HG03565 (cell line): Measurements from ENCODE around the gene PLCG1.

Experiments
- ATAC-seq: cut with Tn5 transposase; IDR thresholded peaks from one replicate; pipeline ENCODE4 v1.9.1; 2021; ENCODE audit warnings: mild to moderate bottlenecking, moderate library complexity; ENCODE audit not compliant: unreplicated experiment

Gene PLCG1

DNA sequence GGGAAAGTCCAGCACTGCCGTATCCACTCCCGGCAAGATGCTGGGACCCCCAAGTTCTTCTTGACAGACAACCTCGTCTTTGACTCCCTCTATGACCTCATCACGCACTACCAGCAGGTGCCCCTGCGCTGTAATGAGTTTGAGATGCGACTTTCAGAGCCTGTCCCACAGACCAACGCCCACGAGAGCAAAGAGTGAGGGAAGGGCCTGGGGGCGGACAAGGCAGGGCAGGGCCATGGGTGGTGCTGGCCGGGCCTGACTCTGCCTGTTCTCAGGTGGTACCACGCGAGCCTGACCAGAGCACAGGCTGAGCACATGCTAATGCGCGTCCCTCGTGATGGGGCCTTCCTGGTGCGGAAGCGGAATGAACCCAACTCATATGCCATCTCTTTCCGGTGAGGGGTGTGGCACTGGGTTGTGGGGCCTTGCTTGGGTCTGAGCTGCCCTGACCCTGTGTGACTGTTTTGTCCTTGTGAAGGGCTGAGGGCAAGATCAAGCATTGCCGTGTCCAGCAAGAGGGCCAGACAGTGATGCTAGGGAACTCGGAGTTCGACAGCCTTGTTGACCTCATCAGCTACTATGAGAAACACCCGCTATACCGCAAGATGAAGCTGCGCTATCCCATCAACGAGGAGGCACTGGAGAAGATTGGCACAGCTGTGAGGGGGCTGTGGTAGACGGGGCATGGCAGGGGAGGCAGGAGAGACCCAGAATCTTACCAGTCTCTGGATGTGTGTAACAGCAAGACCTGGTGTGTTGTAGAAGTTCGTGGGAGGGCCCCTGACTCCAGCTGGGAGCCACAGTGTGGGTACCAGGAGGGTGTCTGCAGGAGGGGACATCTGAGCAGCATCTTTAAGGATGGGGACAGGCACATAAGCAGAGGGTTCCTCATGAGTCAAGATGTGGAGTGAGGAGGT lies 29.1 kb downstream of the PLCG1 start:
- ATAC-seq = no peak

DNA sequence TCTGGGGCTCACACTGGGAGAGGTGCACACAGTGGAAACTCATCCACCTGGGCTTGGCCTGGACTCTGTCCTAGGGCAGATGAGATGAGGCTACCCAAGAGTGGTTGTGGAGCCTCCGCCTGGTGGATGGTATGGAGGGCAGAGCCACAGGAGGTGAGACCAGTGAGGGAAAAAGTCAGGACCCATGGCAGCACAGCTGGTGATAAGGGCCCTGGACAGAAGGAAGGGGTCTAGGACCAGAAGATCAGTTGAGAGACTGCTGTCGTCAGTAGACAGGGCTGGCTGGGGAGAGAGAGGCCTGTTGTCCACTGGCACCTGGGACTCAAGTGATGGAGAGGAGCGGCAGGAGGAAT lies 29.8 kb downstream of the PLCG1 start:
- no peak for ATAC-seq

DNA sequence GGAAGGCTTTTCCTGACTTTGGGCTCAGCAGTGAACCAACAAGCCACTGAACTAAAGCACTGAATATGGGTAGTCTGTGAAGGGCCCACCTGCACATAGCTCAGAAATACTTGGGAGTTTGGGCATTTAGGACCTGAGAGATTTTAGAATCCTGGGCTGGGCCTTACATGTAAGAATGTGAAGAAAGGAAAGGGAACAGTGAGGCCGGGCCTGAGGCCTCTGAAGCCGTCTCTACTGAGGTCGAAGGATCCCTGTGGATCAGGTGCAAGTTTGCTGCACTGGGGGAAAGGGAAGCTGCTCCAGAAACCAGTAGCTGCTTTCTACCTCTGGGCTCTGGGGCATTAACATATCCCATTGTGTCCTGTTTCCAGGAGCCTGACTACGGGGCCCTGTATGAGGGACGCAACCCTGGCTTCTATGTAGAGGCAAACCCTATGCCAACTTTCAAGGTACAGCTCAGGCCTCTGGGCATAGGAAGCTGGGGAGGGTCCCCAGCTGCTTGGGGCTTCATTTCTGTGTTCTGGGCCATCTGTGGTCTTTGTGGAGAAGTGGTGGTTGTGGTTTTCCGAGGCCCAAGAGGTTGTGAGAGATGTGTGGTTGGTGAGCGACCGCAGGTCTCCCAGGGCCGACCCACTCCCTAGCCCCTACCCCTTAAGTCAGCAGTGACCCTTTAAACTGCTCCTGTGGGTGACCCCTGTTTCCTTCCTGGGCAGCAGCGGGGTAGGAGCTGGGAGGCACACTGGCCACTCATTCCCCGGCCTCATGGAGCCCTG lies 30.3 kb downstream of the PLCG1 start:
- ATAC-seq = no peak

DNA sequence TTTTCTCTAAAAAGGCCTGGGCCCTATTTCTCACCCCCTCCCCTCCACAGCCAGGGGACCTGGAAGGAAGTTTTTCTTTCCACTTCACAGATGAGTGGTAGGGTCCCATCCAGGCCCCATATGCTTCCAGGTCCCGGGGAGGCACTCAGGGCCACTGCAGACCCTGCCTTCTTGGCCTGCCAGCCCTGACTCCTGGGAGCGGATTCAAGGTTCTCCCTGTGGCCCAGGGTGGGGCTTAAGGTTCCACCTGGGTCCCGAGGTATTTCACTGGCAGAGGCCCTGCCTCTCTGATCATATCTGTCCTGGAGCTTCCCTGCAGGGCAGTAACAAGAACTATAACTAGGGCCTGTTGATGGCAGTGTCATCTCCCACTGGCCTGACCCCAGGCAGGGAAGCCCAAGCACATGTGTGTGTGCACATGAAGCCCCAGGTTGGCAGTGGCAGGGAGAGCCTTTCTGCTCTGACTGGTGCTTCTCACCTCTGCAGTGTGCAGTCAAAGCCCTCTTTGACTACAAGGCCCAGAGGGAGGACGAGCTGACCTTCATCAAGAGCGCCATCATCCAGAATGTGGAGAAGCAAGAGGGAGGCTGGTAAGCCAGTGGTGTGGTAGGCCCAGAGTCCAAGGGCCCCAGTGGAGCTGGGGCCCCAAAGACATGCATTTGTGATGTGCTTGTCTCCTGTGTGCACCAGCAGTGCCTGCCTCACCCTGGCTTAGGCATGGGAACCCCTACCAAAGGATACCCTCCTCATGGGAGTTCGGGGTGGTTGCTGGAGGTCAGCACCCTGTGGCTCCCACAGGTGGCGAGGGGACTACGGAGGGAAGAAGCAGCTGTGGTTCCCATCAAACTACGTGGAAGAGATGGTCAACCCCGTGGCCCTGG lies 31.2 kb downstream of the PLCG1 start:
- ATAC-seq = no peak

DNA sequence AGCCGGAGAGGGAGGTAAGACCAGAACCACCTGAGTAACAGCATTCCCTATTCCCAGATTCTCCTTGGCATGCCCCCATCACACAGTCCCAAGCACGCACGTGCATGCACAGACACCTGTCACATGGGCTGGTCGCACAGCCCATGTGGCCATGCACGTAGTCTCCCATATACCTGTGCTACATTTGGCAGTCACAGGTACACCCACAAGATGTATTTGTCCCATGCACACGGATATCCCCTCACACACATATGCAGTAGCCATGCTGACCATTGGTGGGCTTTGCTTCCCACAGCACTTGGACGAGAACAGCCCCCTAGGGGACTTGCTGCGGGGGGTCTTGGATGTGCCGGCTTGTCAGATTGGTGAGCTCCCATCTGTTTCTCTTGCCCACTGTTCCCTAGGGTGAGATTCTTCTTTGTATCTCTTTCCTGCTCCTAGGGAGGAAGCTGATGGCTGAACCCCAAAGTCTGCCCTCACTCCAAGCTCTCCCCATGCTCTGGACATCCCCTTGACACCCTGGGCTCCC lies 31.9 kb downstream of the PLCG1 start:
- no peak for ATAC-seq

DNA sequence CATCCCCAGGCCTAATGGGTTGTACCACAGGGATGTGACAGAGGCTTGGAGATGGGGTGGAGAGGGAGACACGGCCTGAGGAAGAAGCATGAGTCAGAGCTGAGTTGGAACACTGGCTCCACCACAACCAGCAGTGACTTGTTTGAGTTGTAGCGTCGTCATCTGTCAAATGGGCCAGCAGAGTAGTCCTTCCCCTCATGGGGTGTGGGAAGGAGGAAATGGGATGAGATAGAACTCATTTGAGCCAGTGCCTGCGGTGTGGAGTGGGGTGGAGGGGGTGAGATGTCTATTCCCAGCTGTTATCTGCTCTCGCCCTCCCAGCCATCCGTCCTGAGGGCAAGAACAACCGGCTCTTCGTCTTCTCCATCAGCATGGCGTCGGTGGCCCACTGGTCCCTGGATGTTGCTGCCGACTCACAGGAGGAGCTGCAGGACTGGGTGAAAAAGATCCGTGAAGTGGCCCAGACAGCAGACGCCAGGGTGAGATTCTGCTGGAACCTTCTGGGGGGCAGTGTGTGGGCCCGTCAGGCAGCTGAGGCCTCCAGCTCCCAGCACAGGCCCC lies 32.5 kb downstream of the PLCG1 start:
- ATAC-seq = no peak

DNA sequence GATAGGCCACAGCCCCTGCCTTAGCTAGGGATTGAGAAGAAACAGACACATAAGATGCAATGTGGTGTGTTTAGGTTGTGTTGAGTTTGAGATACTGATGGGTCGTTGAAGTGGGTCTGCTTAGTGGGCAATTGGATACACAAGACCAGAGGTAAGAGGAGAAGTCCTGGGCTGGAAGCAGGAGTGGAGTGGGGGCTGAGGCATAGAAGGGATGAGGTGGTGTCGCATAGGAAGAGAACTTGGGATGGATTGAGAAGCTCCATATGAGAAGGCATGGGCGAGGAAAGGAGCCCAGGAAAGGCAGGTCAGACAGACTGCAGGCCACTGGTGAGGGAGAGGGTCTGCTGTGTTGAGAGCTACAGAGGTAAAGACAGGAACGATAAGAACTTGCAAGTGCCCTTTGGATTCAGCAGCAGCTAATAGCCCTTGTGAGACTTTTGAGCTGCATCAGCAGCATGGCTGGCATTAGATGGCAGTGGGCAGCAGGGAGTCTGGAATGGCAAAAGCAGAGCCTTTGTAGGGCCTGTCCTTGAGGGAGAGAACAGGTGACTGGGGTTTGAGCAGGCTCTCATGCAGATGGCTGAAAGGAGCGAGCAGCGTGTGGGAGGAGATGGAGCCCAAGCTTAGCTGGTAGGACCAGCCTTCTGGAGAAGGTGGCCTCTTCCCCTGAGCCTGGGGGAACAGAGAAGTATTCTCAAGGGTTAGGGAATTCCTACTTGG lies 33.2 kb downstream of the PLCG1 start:
- ATAC-seq = no peak

DNA sequence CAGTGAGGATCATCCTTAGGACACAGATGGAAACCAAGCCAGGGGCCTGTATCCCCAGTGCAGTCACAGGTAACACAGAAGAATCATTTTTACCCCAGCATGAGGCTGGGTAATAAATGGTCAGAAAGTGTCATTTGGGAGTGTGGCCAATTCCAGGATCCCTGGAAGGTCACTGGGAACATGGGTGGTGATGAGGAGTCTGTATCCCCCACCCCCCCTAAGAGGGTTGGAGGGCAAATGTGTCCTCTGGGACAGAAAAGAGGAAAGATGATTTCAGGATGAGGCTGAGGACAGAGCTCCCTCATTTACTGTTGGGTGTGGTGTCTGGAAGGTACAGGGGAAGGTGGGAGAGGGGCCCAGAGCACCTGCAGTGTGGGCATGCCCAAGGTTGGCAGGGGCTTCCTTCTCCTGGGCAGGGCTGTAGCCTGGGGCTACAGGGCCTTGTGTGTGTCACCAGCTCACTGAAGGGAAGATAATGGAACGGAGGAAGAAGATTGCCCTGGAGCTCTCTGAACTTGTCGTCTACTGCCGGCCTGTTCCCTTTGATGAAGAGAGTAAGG lies 34.5 kb downstream of the PLCG1 start:
- no peak for ATAC-seq

DNA sequence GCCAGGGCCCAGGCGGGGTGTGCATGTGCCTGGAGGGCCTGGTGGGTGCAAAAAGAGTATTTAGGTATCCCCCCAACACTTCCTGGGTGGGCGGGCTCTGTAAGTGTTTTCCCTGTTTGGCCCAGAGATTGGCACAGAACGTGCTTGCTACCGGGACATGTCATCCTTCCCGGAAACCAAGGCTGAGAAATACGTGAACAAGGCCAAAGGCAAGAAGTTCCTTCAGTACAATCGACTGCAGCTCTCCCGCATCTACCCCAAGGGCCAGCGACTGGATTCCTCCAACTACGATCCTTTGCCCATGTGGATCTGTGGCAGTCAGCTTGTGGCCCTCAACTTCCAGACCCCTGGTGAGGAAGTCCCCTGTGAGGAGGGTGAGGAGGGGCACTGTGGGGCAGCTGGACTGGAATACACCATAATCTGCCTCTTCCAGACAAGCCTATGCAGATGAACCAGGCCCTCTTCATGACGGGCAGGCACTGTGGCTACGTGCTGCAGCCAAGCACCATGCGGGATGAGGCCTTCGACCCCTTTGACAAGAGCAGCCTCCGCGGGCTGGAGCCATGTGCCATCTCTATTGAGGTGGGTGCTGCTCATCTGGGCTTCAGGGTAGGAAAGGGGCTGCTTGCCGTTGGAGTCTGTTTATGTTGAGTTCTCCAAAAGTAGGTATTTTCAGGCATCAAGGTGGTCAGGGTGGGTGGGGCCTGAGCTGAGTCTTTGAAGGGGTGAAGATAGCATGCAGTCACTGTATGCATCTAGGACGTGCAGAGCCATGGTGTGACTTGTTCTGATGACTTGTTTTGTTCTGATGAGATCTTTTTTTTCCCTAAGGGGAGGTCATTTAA lies 35.2 kb downstream of the PLCG1 start:
- ATAC-seq = no peak

DNA sequence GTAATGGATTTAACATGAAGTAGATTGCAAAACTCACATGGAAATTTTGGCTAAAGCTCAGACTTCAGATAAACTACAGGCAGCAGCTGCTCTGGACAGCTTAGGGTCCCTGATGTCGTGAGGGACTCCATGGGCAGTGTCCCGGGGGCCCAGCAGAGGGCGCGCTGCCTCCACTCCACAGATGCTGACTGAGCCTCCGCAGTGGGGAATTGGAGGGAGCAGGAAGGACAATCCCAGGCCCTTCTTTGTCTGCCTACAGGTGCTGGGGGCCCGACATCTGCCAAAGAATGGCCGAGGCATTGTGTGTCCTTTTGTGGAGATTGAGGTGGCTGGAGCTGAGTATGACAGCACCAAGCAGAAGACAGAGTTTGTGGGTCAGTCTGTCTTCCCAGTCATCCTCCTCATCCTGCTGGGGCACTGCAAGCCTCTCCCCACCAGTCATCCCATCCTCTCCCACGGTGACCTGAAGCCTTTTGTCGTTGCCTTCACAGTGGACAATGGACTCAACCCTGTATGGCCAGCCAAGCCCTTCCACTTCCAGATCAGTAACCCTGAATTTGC lies 35.9 kb downstream of the PLCG1 start:
- no peak for ATAC-seq

DNA sequence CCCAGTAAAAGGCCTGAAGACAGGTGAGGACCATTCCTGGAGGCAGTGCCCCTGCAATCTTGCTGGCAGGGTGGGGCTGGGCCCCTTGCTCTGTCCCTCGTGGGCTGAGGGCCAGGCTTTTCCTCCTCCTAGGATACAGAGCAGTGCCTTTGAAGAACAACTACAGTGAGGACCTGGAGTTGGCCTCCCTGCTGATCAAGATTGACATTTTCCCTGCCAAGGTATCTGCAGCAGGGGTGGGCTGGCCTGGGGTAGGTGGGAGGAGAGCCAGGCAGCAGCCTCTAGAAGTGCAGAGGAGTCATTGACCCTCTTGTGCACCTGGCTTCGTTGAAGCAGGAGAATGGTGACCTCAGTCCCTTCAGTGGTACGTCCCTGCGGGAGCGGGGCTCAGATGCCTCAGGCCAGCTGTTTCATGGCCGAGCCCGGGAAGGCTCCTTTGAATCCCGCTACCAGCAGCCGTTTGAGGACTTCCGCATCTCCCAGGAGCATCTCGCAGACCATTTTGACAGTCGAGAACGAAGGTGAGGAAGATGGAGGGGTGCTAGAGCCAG lies 36.5 kb downstream of the PLCG1 start:
- ATAC-seq = no peak

DNA sequence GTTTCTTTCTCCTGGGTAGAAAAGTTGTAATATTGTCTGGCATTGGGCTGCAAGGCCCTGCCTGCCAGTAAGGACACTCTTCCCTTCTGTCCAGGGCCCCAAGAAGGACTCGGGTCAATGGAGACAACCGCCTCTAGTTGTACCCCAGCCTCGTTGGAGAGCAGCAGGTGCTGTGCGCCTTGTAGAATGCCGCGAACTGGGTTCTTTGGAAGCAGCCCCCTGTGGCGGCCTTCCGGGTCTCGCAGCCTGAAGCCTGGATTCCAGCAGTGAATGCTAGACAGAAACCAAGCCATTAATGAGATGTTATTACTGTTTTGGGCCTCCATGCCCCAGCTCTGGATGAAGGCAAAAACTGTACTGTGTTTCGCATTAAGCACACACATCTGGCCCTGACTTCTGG lies 37.0 kb downstream of the PLCG1 start:
- no peak for ATAC-seq

DNA sequence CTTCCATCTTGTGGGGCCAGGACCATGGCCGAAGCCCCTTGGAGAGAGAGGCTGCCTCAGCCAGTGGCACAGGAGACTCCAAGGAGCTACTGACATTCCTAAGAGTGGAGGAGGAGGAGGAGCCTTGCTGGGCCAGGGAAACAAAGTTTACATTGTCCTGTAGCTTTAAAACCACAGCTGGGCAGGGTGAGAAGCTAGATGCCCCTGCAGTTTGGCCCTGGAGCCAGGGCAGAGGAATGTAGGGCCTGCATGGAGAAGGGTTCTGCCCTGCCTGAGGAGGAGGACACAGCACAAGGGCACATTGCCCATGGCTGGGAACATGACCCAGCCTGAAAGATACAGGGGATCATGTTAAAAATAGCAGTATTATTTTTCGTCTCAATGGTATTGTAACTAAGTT lies 37.4 kb downstream of the PLCG1 start:
- no peak for ATAC-seq

DNA sequence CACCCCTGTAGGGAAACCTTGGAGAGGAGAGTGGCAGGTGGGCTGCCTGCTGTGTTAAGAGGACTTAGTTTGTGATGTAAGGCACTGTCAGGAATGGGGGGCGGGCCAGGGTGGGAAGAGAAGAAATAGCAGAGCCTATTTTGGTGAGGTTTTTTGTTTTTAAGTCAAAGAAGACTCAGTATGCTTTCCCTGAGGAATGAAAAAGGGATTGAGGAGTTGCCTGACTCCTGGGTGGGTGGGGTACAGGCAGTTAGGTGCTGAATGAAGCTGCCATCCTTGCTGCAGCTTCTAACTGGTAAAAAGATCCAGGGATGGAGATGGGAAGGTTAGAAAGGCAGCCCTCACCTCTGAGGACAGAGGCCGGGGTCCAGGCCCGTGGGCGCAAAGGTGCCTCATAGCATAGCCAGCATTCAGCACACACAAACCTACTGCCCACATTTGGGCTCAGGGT lies 37.9 kb downstream of the PLCG1 start:
- no peak for ATAC-seq

DNA sequence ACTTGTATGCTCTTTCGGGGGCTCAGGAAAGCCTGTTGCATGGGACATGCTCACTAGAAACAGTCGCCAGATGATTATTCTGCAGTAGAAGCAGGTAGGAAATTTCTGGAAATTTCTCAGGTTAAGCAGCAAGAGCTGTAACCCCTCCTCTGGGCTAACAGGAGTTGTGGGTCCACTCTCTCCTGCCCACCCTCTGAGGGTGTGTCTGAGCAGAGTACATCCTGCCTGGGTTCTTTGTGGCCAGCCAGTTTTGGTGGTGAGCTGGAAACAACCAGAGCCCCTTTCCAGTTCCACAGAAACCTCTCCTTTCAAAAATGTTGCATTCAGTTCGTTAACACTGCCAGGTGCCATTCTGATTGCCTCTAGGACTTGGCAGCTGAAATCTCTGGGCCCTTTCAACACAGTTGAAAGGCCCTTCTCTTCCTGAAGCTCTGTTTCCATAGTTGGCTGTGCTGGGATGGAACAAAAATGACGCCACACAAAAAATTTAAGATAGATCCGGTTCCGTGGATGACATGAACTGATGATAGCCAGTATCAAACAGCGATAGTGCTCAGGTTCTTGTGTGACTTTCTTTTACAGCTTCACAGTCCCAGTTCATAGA lies 38.5 kb downstream of the PLCG1 start:
- no peak for ATAC-seq

DNA sequence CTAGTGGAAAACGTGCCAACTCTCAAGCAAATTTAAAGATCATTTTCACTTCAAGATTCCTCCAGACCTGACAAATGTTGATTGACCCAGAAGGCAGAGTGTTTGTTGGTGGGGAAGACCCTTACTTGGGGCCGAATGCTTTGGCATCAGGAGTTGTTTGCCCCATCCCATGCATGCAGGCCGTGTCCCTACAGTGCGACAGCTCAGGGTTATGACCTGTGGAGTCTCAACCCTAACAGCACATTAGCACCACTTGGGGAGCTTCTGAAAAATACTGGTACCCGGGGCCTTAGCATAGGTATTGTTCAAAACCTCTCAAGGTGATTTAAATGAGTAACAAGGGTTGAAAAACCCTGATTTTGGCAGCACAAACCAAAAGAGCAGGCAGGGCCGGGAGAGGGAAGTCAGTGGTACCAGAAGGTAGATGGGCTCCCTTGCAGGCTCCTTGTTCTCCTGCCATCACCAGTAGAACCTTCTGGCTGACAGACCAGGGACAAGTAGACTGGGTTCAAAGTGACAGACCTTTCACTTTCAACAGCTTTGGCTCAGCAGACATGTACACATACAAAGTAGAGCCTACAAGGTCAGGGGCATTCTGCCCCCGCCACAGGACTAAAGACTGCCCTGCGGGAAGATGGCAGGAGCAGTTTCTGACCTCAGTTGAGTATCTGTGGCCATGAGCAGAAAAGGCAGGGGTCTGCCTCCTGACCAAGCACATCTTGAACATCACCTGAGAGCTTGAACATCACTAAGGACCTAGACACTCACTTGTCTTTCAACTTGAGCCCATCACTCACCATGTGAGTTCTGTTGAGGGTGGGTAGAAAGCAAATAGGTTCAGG lies 39.6 kb downstream of the PLCG1 start:
- no peak for ATAC-seq

DNA sequence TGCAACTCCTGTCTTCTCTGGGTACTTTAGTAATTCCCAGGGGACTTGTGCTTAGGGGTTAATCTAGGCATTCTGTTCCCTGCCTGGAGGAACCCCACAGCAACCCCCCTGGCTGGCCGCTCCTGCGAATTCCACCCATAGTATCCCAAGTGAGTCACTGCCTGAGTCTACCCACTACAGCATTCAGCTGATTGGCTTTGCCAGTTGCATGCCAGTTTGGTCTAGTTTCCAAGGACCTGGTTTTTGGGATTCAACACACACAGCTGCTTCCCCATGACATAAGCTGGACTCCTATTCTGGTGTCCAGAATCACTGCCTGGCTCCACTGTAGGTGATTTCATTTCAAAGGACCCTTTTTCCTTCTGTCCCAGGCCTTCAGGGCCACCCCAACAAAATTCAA lies 40.3 kb downstream of the PLCG1 start:
- ATAC-seq = no peak
